HepG2 (cell line): ENCODE measurements around the gene SRRM3. TPM values are rescaled to one million over a fixed set of nuclear protein-coding genes. Genes with fewer than 3 reads are reported as not detected.

Experiments
- ATF6 ChIP-seq: sonication (generic); formaldehyde crosslinking; conservative IDR thresholded peaks from 2 replicates; pipeline ENCODE4 v1.4.0; 2020; ENCODE audit warnings: missing genetic modification reagents
- CREM ChIP-seq, 2 experiments: sonication (generic) in 1 of 2; formaldehyde crosslinking in 1 of 2; IDR thresholded peaks; 2 replicates each; pipeline versions ENCODE4 v1.4.0 to v1.6.1; 2016 to 2020; ENCODE audit warnings: antibody characterized with exemption in 1 of 2, mild to moderate bottlenecking in 1 of 2, missing genetic modification reagents in 1 of 2
- DBP ChIP-seq: sonication (generic); formaldehyde crosslinking; IDR thresholded peaks from 2 replicates; pipeline ENCODE4 v1.4.0; 2020; ENCODE audit warnings: missing genetic modification reagents; ENCODE audit errors: not compliant biosample characterization
- GATA4 ChIP-seq: sonication (generic); IDR thresholded peaks from 2 replicates; pipeline ENCODE4 v1.6.1; 2016; ENCODE audit warnings: antibody characterized with exemption, low read depth, borderline replicate concordance
- HDAC1 ChIP-seq: sonication (generic); formaldehyde crosslinking; IDR thresholded peaks from 2 replicates; pipeline ENCODE4 v1.5.1; 2020; ENCODE audit warnings: mild to moderate bottlenecking, missing genetic modification reagents
- HES4 ChIP-seq: sonication (generic); formaldehyde crosslinking; IDR thresholded peaks from 2 replicates; pipeline ENCODE4 v1.9.0; 2021; ENCODE audit warnings: mild to moderate bottlenecking, missing genetic modification reagents, borderline replicate concordance
- KLF15 ChIP-seq: sonication (generic); formaldehyde crosslinking; IDR thresholded peaks from 2 replicates; pipeline ENCODE4 v1.8.1; 2023; ENCODE audit warnings: borderline replicate concordance, mild to moderate bottlenecking, inconsistent platforms, missing genetic modification reagents, mixed read lengths
- MTA3 ChIP-seq: sonication (generic); formaldehyde crosslinking; IDR thresholded peaks from 2 replicates; pipeline ENCODE4 v1.4.0; 2020; ENCODE audit warnings: missing genetic modification reagents
- NFE2L2 ChIP-seq: fragments of 150-350 bp; IDR thresholded peaks from 2 replicates; pipeline ENCODE4 v1.6.1; 2014; ENCODE audit warnings: low read length
- POLR2AphosphoS2 ChIP-seq: IDR thresholded peaks from 2 replicates; pipeline ENCODE4 v1.6.1; 2011; ENCODE audit warnings: low read depth, low read length, improper control_type of control experiment
- RNF2 ChIP-seq: fragments of 450-650 bp; conservative IDR thresholded peaks from 2 replicates; pipeline ENCODE4 v1.6.1; 2016; ENCODE audit warnings: low read depth
- SATB2 ChIP-seq: sonication (generic); formaldehyde crosslinking; IDR thresholded peaks from 2 replicates; pipeline ENCODE4 v1.5.0; 2020; ENCODE audit warnings: missing genetic modification reagents
- SIX1 ChIP-seq: sonication (generic); formaldehyde crosslinking; IDR thresholded peaks from 2 replicates; pipeline ENCODE4 v1.4.0; 2020; ENCODE audit warnings: missing genetic modification reagents, borderline replicate concordance
- SNAPC2 ChIP-seq: sonication (generic); formaldehyde crosslinking; IDR thresholded peaks from 2 replicates; pipeline ENCODE4 v1.8.1; 2022; ENCODE audit warnings: mild to moderate bottlenecking, missing genetic modification reagents
- TCF7 ChIP-seq: sonication (generic); IDR thresholded peaks from 2 replicates; pipeline ENCODE4 v1.6.1; 2016; ENCODE audit warnings: antibody characterized with exemption, low read depth
- USF2 ChIP-seq, 2 experiments: sonication (generic) in 1 of 2; formaldehyde crosslinking in 1 of 2; IDR thresholded peaks; 2 replicates each; pipeline versions ENCODE4 v1.5.1 to v1.6.1; 2011 to 2020; ENCODE audit warnings: borderline replicate concordance in 1 of 2, low read depth in 1 of 2, low read length in 1 of 2, mild to moderate bottlenecking in 1 of 2, missing genetic modification reagents in 1 of 2, moderate library complexity in 1 of 2
- ZBTB39 ChIP-seq: sonication (generic); formaldehyde crosslinking; IDR thresholded peaks from 2 replicates; pipeline ENCODE4 v1.5.0; 2020; ENCODE audit warnings: missing genetic modification reagents
- ZKSCAN5 ChIP-seq: sonication (generic); formaldehyde crosslinking; IDR thresholded peaks from 2 replicates; pipeline ENCODE4 v1.5.1; 2020; ENCODE audit warnings: mild to moderate bottlenecking, missing genetic modification reagents
- ZNF12 ChIP-seq: sonication (generic); formaldehyde crosslinking; IDR thresholded peaks from 2 replicates; pipeline ENCODE4 v1.5.0; 2020; ENCODE audit warnings: missing genetic modification reagents
- ZNF441 ChIP-seq: sonication (generic); formaldehyde crosslinking; IDR thresholded peaks from 2 replicates; pipeline ENCODE4 v1.7.0; 2021; ENCODE audit warnings: missing genetic modification reagents, borderline replicate concordance
- ZNF766 ChIP-seq: sonication (generic); formaldehyde crosslinking; IDR thresholded peaks from 2 replicates; pipeline ENCODE4 v1.5.0; 2020; ENCODE audit warnings: missing genetic modification reagents, borderline replicate concordance
- polyA plus RNA-seq, 8 experiments: library from polyadenylated mRNA; depleted of rRNA in 3 of 8; stranded (reverse) in 7 of 8; unstranded in 1 of 8; fragments of >200 nt; fragmentation: Illumina TruSeq in 4 of 8; extraction: Trizol in 4 of 8; gene quantifications; 2 replicates each; pipeline versions ENCODE4 v1.2.1 to v1.2.3, GENCODE V29; 2011 to 2016; ENCODE audit warnings: low read depth in 4 of 8, missing spikeins in 1 of 8, mixed read lengths in 1 of 8; ENCODE audit not compliant: insufficient read depth in 1 of 8
- total RNA-seq, 5 experiments: library from RNA; depleted of rRNA; stranded (reverse); fragments of >200 nt; fragmentation: Illumina TruSeq; extraction: Trizol; gene quantifications; 2 replicates each; pipeline ENCODE4 v1.2.3, GENCODE V29; 2016; ENCODE audit warnings: low read depth in 1 of 5

SRRM3 gene
- total and polyA plus RNA-seq, 2 of the 13 experiments (the other 11 are each of a cell fraction or from before 2014, with no cell fraction given): 0.13 to 0.54 TPM

GRCh38 chr7:76225379-76225778, 23.7 kb downstream of the SRRM3 start (continued):
- TF ChIP-seq ZNF766 (CRISPR knock-in tag) (no peak), KLF15 (no peak), ZKSCAN5 (CRISPR knock-in tag) (no peak), ATF6 (CRISPR knock-in tag) (no peak), ZBTB39 (CRISPR knock-in tag) (no peak), MTA3 (CRISPR knock-in tag) (no peak), HDAC1 (CRISPR knock-in tag) (no peak), SIX1 (CRISPR knock-in tag) (no peak), CREM (IDR thresholded peaks at IDR 0.05) (no peak), CREM (CRISPR knock-in tag; IDR thresholded peaks at IDR 0.05) (no peak), ZNF12 (0 out of 2 replicates have a peak, but pooled peaks have one; percentile 32), USF2 (IDR thresholded peaks at IDR 0.05; ENCODE audit: low read depth, low read length) (no peak), USF2 (CRISPR knock-in tag; IDR thresholded peaks at IDR 0.05; ENCODE audit: borderline replicate concordance) (no peak), TCF7 (no peak), SNAPC2 (CRISPR knock-in tag) (no peak), POLR2AphosphoS2 (no peak), NFE2L2 (no peak), RNF2 (no peak), SATB2 (CRISPR knock-in tag) (peak; percentile 84; the same call in 1 of the 2 replicates), ZNF441 (CRISPR knock-in tag) (peak; percentile 78; the same call in 1 of the 2 replicates), GATA4 (no peak), HES4 (CRISPR knock-in tag) (peak; percentile 84), DBP (CRISPR knock-in tag) (no peak)
